Measurements from ENCODE around the gene GRM5. TPM values are rescaled to one million over a fixed set of nuclear protein-coding genes. Genes with fewer than 3 reads are reported as not detected.

Gene GRM5
- total and polyA plus RNA-seq, 2 experiments from 2014 or later = not detected

DNA sequence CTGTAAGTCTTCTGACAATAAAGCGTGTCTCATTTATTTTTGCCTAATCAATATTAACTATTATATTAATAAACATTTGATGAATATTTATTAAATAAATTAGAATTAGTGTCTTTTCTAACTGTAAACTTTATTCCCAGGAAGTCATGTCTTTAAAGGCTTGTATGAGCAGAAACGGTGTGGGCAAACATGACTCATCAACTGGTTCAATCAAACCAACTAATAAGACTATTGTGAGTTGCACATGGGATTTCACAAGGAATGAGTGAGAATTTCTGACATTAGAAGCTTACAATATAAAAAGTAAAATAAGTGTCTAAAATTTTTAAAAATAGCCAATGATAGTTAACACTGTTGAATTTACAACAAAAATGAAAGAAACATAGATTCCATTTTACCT is 469.0 kb downstream of the GRM5 start:
- Histone ChIP-seq H3K9me2 (ENCODE audit: insufficient read depth) (no peaks in the 10 kb centered on the region), H3K4me3 (no peak overlapping the region), H4K20me1 (ENCODE audit: insufficient read depth) (no peaks in the 10 kb centered on the region), H3K9ac (no peak overlapping the region), H2AFZ (no peak overlapping the region), H3K9me3 (ENCODE audit: low read depth) (no peaks in the 10 kb centered on the region), H3K4me1 (ENCODE audit: insufficient read depth) (no peaks in the 10 kb centered on the region), H3K79me2 (ENCODE audit: insufficient read depth) (no peaks in the 10 kb centered on the region), H3K27ac (no peak overlapping the region), H3K27me3 (replicated peaks; ENCODE audit: insufficient read depth) (no peaks in the 10 kb centered on the region), H3F3A (ENCODE audit: insufficient read depth) (no peaks in the 10 kb centered on the region), H3K4me2 (ENCODE audit: unreplicated experiment) (no peak overlapping the region), H3K36me3 (ENCODE audit: low read depth) (no peaks in the 10 kb centered on the region)
- WGBS, 2 experiments (ENCODE audit: low coverage in 1 of 2, low lambda C conversion rate in 2 of 2, missing lambda C conversion rate in 2 of 2) = 62 to 71% methylated on average over 2 of the region's 2 CpGs
- peak; percentile 8 for DNase-seq
- in situ Hi-C loops (cut with MboI) = no loop called here
- TF ChIP-seq EZH2 (IDR thresholded peaks at IDR 0.05; ENCODE audit: insufficient read depth, poor library complexity, severe bottlenecking) (no peak), EZH2phosphoT487 (IDR thresholded peaks at IDR 0.05; ENCODE audit: insufficient read depth, low read depth) (no peak)

DNA sequence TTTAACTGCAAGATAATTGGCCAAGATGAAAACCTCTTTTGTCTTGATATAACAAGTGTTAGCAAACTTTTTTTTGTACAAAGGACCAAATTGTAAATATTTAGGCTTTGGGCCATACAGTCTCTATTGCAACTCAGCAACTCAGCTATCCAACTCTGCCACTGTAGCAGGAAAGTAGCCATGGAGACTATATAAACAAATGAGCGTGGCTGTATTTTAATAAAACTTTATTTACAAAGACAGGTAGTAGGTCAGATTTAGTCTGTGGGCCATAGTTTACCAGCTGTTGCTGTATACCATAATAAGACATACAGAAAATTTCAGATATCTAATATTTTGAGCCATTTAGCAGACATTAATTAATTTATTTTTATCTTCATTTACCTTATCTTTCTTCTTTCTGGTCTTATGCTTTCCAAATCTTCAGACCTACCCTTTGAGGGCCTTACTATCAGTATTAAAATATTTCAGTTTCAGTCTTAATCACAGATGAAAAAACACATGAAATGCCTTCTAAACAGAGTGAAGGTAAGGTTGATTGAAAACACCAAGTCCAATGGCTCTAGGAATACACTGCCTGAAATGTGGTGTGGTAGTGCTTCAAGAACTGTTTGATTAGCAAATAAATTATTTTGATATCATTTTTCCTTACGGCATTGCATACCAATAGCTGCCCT is 471.4 kb downstream of the GRM5 start:
- Histone ChIP-seq H3K27me3 (replicated peaks; ENCODE audit: insufficient read depth) (no peaks in the 10 kb centered on the region), H3K4me2 (ENCODE audit: unreplicated experiment) (no peak overlapping the region), H4K20me1 (ENCODE audit: insufficient read depth) (no peaks in the 10 kb centered on the region), H3K36me3 (ENCODE audit: low read depth) (no peaks in the 10 kb centered on the region), H3K9me3 (ENCODE audit: low read depth) (no peaks in the 10 kb centered on the region), H3K4me1 (ENCODE audit: insufficient read depth) (no peaks in the 10 kb centered on the region), H3K9ac (no peak overlapping the region), H3F3A (ENCODE audit: insufficient read depth) (no peaks in the 10 kb centered on the region), H3K79me2 (ENCODE audit: insufficient read depth) (no peaks in the 10 kb centered on the region), H3K27ac (no peak overlapping the region), H3K4me3 (no peak overlapping the region), H3K9me2 (ENCODE audit: insufficient read depth) (no peaks in the 10 kb centered on the region), H2AFZ (no peak overlapping the region)
- no peak for TF ChIP-seq EZH2phosphoT487 (IDR thresholded peaks at IDR 0.05; ENCODE audit: insufficient read depth, low read depth)
- no peak for TF ChIP-seq EZH2 (IDR thresholded peaks at IDR 0.05; ENCODE audit: insufficient read depth, poor library complexity, severe bottlenecking)
- DNase-seq = no peak
- 74 to 82% methylated on average over 2 of the region's 2 CpGs for WGBS, 2 experiments (ENCODE audit: low coverage in 1 of 2, low lambda C conversion rate in 2 of 2, missing lambda C conversion rate in 2 of 2)
- in situ Hi-C loops (cut with MboI) = no loop called here

DNA sequence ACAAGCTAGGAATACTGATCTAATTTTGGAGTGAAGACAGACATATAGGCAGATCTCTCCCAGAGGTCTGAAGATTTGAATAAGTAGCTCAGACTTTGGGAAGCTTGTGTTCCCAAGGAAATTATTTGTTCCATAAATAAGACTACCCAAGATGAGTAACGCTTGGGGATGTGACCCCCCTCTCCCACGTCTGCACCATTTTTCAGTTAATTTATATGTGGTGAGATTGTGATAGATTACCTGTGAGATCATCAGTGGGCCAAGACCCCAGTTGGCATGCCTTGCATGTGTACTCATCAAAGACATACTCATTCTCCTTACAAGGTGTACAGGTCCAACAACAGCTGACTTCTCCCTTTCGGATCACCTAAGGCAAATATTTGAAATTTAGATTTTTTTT is 475.4 kb downstream of the GRM5 start:
- TF ChIP-seq EZH2 (IDR thresholded peaks at IDR 0.05; ENCODE audit: insufficient read depth, poor library complexity, severe bottlenecking) (no peak), EZH2phosphoT487 (IDR thresholded peaks at IDR 0.05; ENCODE audit: insufficient read depth, low read depth) (no peak)
- H2AFZ ChIP-seq = no peak overlapping the region
- DNase-seq = no peak
- no peak overlapping the region for H3K9ac ChIP-seq
- in situ Hi-C loops (cut with MboI) = no loop called here
- no peaks in the 10 kb centered on the region for H3K27me3 ChIP-seq (replicated peaks; ENCODE audit: insufficient read depth)
- no peaks in the 10 kb centered on the region for H3K36me3 ChIP-seq (ENCODE audit: low read depth)
- no peaks in the 10 kb centered on the region for H4K20me1 ChIP-seq (ENCODE audit: insufficient read depth)
- H3K27ac ChIP-seq = no peak overlapping the region
- no peaks in the 10 kb centered on the region for H3K9me3 ChIP-seq (ENCODE audit: low read depth)
- no peaks in the 10 kb centered on the region for H3F3A ChIP-seq (ENCODE audit: insufficient read depth)
- no peak overlapping the region for H3K4me2 ChIP-seq (ENCODE audit: unreplicated experiment)
- no peaks in the 10 kb centered on the region for H3K4me1 ChIP-seq (ENCODE audit: insufficient read depth)
- H3K9me2 ChIP-seq (ENCODE audit: insufficient read depth) = no peaks in the 10 kb centered on the region
- WGBS, 2 experiments (ENCODE audit: low coverage in 1 of 2, low lambda C conversion rate in 2 of 2, missing lambda C conversion rate in 2 of 2) = 49 to 64% methylated on average over 3 of the region's 3 CpGs
- no peaks in the 10 kb centered on the region for H3K79me2 ChIP-seq (ENCODE audit: insufficient read depth)
- H3K4me3 ChIP-seq = no peak overlapping the region

DNA sequence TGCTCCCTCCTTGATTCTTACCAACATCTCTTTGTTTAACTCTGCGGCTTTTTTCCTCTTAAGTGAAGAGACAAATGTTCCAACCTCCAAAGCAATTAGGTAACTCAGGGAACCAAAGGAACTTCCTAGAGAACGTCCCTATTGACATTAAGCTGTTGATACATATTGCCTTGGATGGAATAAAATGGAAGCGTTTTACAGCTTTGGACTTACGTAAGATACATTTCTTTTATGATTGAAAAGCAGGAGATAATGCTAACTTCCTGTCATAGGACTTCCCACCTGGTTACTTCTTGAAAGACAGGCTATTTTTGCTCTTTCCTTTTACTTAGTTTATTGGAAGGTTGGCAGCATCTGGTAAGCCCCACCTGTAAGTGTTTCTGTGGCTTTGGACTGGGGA is 482.5 kb downstream of the GRM5 start:
- H3K9me3 ChIP-seq (ENCODE audit: low read depth) = no peaks in the 10 kb centered on the region
- no peaks in the 10 kb centered on the region for H3K36me3 ChIP-seq (ENCODE audit: low read depth)
- 38 to 42% methylated on average over 4 of the region's 4 CpGs for WGBS, 2 experiments (ENCODE audit: low coverage in 1 of 2, low lambda C conversion rate in 2 of 2, missing lambda C conversion rate in 2 of 2)
- H3K79me2 ChIP-seq (ENCODE audit: insufficient read depth) = no peaks in the 10 kb centered on the region
- H4K20me1 ChIP-seq (ENCODE audit: insufficient read depth) = no peaks in the 10 kb centered on the region
- H3F3A ChIP-seq (ENCODE audit: insufficient read depth) = no peaks in the 10 kb centered on the region
- no peak overlapping the region for H2AFZ ChIP-seq
- in situ Hi-C loops (cut with MboI) = no loop called here
- no peaks in the 10 kb centered on the region for H3K4me1 ChIP-seq (ENCODE audit: insufficient read depth)
- no peak overlapping the region for H3K27ac ChIP-seq
- no peaks in the 10 kb centered on the region for H3K9me2 ChIP-seq (ENCODE audit: insufficient read depth)
- H3K4me3 ChIP-seq = no peak overlapping the region
- no peaks in the 10 kb centered on the region for H3K27me3 ChIP-seq (replicated peaks; ENCODE audit: insufficient read depth)
- H3K4me2 ChIP-seq (ENCODE audit: unreplicated experiment) = no peak overlapping the region
- no peak for DNase-seq
- no peak overlapping the region for H3K9ac ChIP-seq
- TF ChIP-seq EZH2 (IDR thresholded peaks at IDR 0.05; ENCODE audit: insufficient read depth, poor library complexity, severe bottlenecking) (no peak), EZH2phosphoT487 (IDR thresholded peaks at IDR 0.05; ENCODE audit: insufficient read depth, low read depth) (no peak)

Measured in GM23248 (cell line).